HCT116 (cell line): Measurements from ENCODE around the gene TMEM239. TPM values are rescaled to one million over a fixed set of nuclear protein-coding genes. Genes with fewer than 3 reads are reported as not detected.
A peak's percentile ranks its signal among the peaks of the same experiment; 100 is the strongest.

ENCODE experiments used
- ATAC-seq: fragments of 200-7000 bp; cut with Tn5 transposase; 2 replicates; pipeline ENCODE4 v1.9.1; 2020; ENCODE audit warnings: mild to moderate bottlenecking, moderate library complexity
- Bru-seq: library from RNA; stranded (reverse); fragments of 400-500 nt; gene quantifications from one replicate; lab custom pipeline; 2021; lab: Mats Ljungman, UMichigan
- BruChase-seq, 2 experiments: library from RNA; stranded (reverse); fragments of 400-500 nt; gene quantifications; one replicate each; lab custom pipeline; 2021; lab: Mats Ljungman, UMichigan
- BruUV-seq: library from RNA; stranded (reverse); fragments of 400-500 nt; replicated peaks from 2 replicates; lab custom pipeline; 2021; lab: Mats Ljungman, UMichigan
- CTCF ChIA-PET: fragments of 300-600 bp; sonication (Branson Sonifier 250); formaldehyde crosslinking; loops from one replicate; lab custom pipeline; 2021; ENCODE audit warnings: antibody characterized with exemption; lab: Charles Lee
- POLR2A ChIA-PET: fragments of 300-600, 350-600 bp; sonication (Branson Sonifier 250); formaldehyde crosslinking; loops from one replicate; lab custom pipeline; 2021; ENCODE audit warnings: antibody characterized with exemption; lab: Charles Lee
- RAD21 ChIA-PET, 2 experiments: fragments of 300-600 bp; sonication (Branson Sonifier 250); formaldehyde crosslinking; loops; one replicate each; lab custom pipeline; 2023; ENCODE audit warnings: low total read pairs in 2 of 2; ENCODE audit not compliant: uncharacterized antibody in 2 of 2, unreplicated experiment in 2 of 2, low non-redundant PET in 1 of 2; lab: Charles Lee
- DNase-seq: peaks from one replicate; pipeline ENCODE4 v3.0.0-alpha.2; 2010; ENCODE audit warnings: low read depth, low spot score
- H2AFZ ChIP-seq: fragments of 200-600 bp; shearing (Covaris generic), sonication (generic); 2 replicates; pipeline ENCODE4 v1.6.1; 2017; ENCODE audit warnings: low read depth, mixed run types, mixed read lengths, antibody characterized with exemption, low read length; ENCODE audit not compliant: poor library complexity, severe bottlenecking
- H3K27ac ChIP-seq: 2 replicates; pipeline ENCODE4 v1.5.1; 2012; ENCODE audit warnings: low read depth, low read length
- H3K27me3 ChIP-seq: fragments of 200-600 bp; sonication (generic); 2 replicates; pipeline ENCODE4 v1.6.1; 2016; ENCODE audit warnings: mixed run types, low read length, mixed read lengths; ENCODE audit not compliant: insufficient read depth
- H3K36me3 ChIP-seq, 2 experiments: fragments of 200-500 bp in 1 of 2; fragments of 200-600 bp in 1 of 2; sonication (Bioruptor generic) in 1 of 2; sonication (generic) in 1 of 2; 2 replicates each; pipeline versions ENCODE4 v1.5.1 to v1.6.1; 2014 to 2016; ENCODE audit warnings: low read length in 2 of 2, inconsistent platforms in 1 of 2, mixed read lengths in 1 of 2, mixed run types in 1 of 2; ENCODE audit not compliant: insufficient read depth in 2 of 2, control insufficient read depth in 1 of 2
- H3K4me1 ChIP-seq, 2 experiments: fragments of 200-600 bp in 1 of 2; sonication (generic) in 1 of 2; 2 replicates each; pipeline versions ENCODE4 v1.5.1 to v1.6.1; 2012 to 2017; ENCODE audit warnings: low read length in 2 of 2, inconsistent platforms in 1 of 2, mild to moderate bottlenecking in 1 of 2, mixed read lengths in 1 of 2, mixed run types in 1 of 2, moderate library complexity in 1 of 2; ENCODE audit not compliant: insufficient read depth in 2 of 2, control insufficient read depth in 1 of 2
- H3K4me2 ChIP-seq: fragments of 200-600 bp; sonication (generic); 2 replicates; pipeline ENCODE4 v1.6.1; 2017; ENCODE audit warnings: mixed run types, low read length, mixed read lengths
- H3K4me3 ChIP-seq, 2 experiments: fragments of 200-600 bp in 1 of 2; sonication (generic) in 1 of 2; replicated peaks in 1 of 2; 2 replicates each; pipeline ENCODE4 v1.5.1; 2011 to 2016; ENCODE audit warnings: low read length in 2 of 2, control low read depth in 1 of 2, low read depth in 1 of 2, mild to moderate bottlenecking in 1 of 2, mixed read lengths in 1 of 2, mixed run types in 1 of 2
- H3K79me2 ChIP-seq: fragments of 200-600 bp; sonication (generic); 2 replicates; pipeline ENCODE4 v1.6.1; 2017; ENCODE audit warnings: mild to moderate bottlenecking, mixed run types, low read length, moderate library complexity, mixed read lengths; ENCODE audit not compliant: insufficient read depth
- H3K9ac ChIP-seq: fragments of 200-600 bp; sonication (generic); 2 replicates; pipeline ENCODE4 v1.6.1; 2016; ENCODE audit warnings: low read length, mixed read lengths
- H3K9me2 ChIP-seq: fragments of 200-600 bp; sonication (generic), shearing (Covaris generic); 2 replicates; pipeline ENCODE4 v1.6.1; 2017; ENCODE audit warnings: mixed run types, mild to moderate bottlenecking, moderate library complexity; ENCODE audit not compliant: insufficient read depth
- H3K9me3 ChIP-seq, 2 experiments: fragments of 200-500 bp in 1 of 2; fragments of 200-600 bp in 1 of 2; sonication (Bioruptor generic) in 1 of 2; sonication (generic) in 1 of 2; 2 replicates each; pipeline ENCODE4 v1.6.1; 2014 to 2017; ENCODE audit warnings: low read length in 2 of 2, mixed read lengths in 2 of 2, inconsistent platforms in 1 of 2, low read depth in 1 of 2, mild to moderate bottlenecking in 1 of 2, mixed run types in 1 of 2, moderate library complexity in 1 of 2; ENCODE audit not compliant: control insufficient read depth in 1 of 2, insufficient read depth in 1 of 2
- H4K20me1 ChIP-seq: fragments of 200-600 bp; sonication (generic), shearing (Covaris generic); 2 replicates; pipeline ENCODE4 v1.6.1; 2017; ENCODE audit warnings: mixed run types, mild to moderate bottlenecking, moderate library complexity; ENCODE audit not compliant: insufficient read depth
- EGR1 ChIP-seq: IDR thresholded peaks from 2 replicates; pipeline ENCODE4 v1.6.1; 2012; ENCODE audit warnings: low read depth
- EZH2 ChIP-seq: fragments of 200-600 bp; sonication (generic); IDR thresholded peaks from 2 replicates; pipeline ENCODE4 v1.6.1; 2017; ENCODE audit warnings: antibody characterized with exemption, mixed run types
- EZH2phosphoT487 ChIP-seq: fragments of 200-600 bp; IDR thresholded peaks from 2 replicates; pipeline ENCODE4 v1.6.1; 2018; ENCODE audit warnings: antibody characterized with exemption, borderline replicate concordance
- JUND ChIP-seq: IDR thresholded peaks from 2 replicates; pipeline ENCODE4 v1.6.1; 2012
- POLR2A ChIP-seq: IDR thresholded peaks from 2 replicates; pipeline ENCODE4 v1.7.0; 2011; ENCODE audit warnings: borderline replicate concordance; ENCODE audit not compliant: insufficient read depth, insufficient read length; ENCODE audit errors: extremely low read depth
- POLR2AphosphoS5 ChIP-seq: IDR thresholded peaks from 2 replicates; pipeline ENCODE4 v1.6.1; 2011; ENCODE audit warnings: mild to moderate bottlenecking, low read depth, low read length, moderate library complexity
- SIN3A ChIP-seq: IDR thresholded peaks from 2 replicates; pipeline ENCODE4 v1.6.1; 2012; ENCODE audit warnings: low read depth
- SRF ChIP-seq: IDR thresholded peaks from 2 replicates; pipeline ENCODE4 v1.6.1; 2012; ENCODE audit warnings: low read depth
- TCF7L2 ChIP-seq: IDR thresholded peaks from 2 replicates; pipeline ENCODE4 v1.7.0; 2011; ENCODE audit warnings: borderline replicate concordance, inconsistent platforms; ENCODE audit not compliant: insufficient read depth, insufficient read length; ENCODE audit errors: extremely low read depth
- YY1 ChIP-seq: IDR thresholded peaks from 2 replicates; pipeline ENCODE4 v1.6.1; 2011; ENCODE audit warnings: low read length, low read depth, moderate library complexity, mild to moderate bottlenecking; ENCODE audit not compliant: insufficient replicate concordance; ENCODE audit errors: extremely low read depth
- ZFX ChIP-seq: fragments of 450-650 bp; IDR thresholded peaks from 2 replicates; pipeline ENCODE4 v1.6.1; 2017
- ZNF274 ChIP-seq: fragments of 200-500 bp; sonication (Bioruptor generic); IDR thresholded peaks from 2 replicates; pipeline ENCODE4 v1.6.1; 2014; ENCODE audit warnings: mild to moderate bottlenecking, low read depth, low read length, inconsistent platforms
- intact Hi-C: fragments of 100-400 bp; cut with micrococcal nuclease; formaldehyde crosslinking; loops from 2 replicates; pipeline ENCODE4 v1.10.0; 2022
- long read RNA-seq: library from polyadenylated mRNA; unstranded; transcript quantifications from one replicate; pipeline ENCODE4 v2.0.0, GENCODE V29; 2021; ENCODE audit not compliant: unreplicated experiment
- polyA plus RNA-seq: library from polyadenylated mRNA; unstranded; fragments of >200 nt; gene quantifications from 2 replicates; pipeline ENCODE4 v1.2.1, GENCODE V29; 2012; ENCODE audit warnings: missing spikeins
- total RNA-seq: library from RNA; stranded (reverse); gene quantifications from one replicate; pipeline ENCODE4 v1.2.1, GENCODE V29; 2021; ENCODE audit not compliant: unreplicated experiment
- TF ChIP-seq, protein P1 (sequence below): IDR thresholded peaks from 2 replicates; pipeline ENCODE4 v1.6.1; 2012
- TF ChIP-seq, protein P2 (sequence below): IDR thresholded peaks from 2 replicates; pipeline ENCODE4 v1.6.1; 2012

Gene TMEM239
- not detected for total RNA-seq
- polyA plus RNA-seq: not detected in 2 replicates
- Bru-seq, nascent RNA: not detected
- BruChase-seq, experiment 1, labeled RNA remaining after a 6-hour chase: not detected
- BruChase-seq, experiment 2, labeled RNA remaining after a 2-hour chase: not detected
- long read RNA-seq: 0 reads

DNA sequence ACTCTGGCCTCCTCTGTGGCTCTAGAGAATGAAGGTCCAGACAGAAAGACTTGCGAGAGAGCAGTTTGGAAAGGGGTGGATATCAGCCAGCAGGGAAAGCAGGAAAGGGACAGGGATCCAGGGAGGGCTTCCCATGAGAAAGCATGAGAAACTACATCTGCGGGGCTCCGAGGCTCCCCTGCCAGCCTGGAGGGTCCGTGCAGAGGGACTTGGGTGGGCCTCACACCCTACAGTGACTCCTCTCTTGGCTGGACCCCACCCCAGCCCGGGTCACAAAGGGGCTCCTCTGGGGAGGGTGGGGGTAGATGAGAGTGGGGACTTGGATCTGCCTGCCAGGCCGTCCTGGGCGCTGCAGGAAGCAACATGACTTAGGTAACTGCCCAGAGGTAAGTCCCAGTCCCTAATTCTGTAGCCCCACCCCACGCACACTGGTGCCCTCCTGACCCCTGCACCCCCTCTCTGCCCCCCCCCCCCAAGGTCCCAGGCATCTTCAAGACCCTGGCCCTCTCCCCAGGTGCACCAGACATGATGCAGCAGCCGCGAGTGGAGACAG, at the start of gene TMEM239:
Gene TMEM239 (plus strand): TSS at position 335 of the 553 bp plus-strand sequence. CDS start 191 bp downstream, at position 526.
- no peak within 1 kb of the TSS for H2AFZ ChIP-seq
- ChIA-PET RAD21 (no interaction called here), POLR2A (no interaction called here), CTCF (no interaction called here)
- H3K27me3 ChIP-seq: no peaks in the 10 kb centered on the region
- intact Hi-C loops: no loop called here
- H3K9me3 ChIP-seq: peaks cover 4 to 9% of the 10 kb centered on the region in 2 experiments; a peak in 1 of 4 replicates
- no peak within 1 kb of the TSS for H3K4me2 ChIP-seq
- no peak within 1 kb of the TSS for H3K4me3 ChIP-seq
- BruUV-seq: no TSS peak
- DNase-seq (no peak), ATAC-seq (no peak)
- no peak within 1 kb of the TSS for H3K9ac ChIP-seq
- TF ChIP-seq EZH2 (no peak), SRF (no peak), ZFX (no peak), POLR2AphosphoS5 (no peak), ZNF274 (no peak), TCF7L2 (no peak)
- H3K36me3 ChIP-seq: no peaks in the 10 kb centered on the region
- no peaks in the 10 kb centered on the region for H3K79me2 ChIP-seq
- no peaks in the 10 kb centered on the region for H3K9me2 ChIP-seq
- H3K4me1 ChIP-seq: peaks cover 0 to 16% of the 10 kb centered on the region in 2 experiments; a peak in 1 of 4 replicates
- no peak within 1 kb of the TSS for H3K27ac ChIP-seq
- H4K20me1 ChIP-seq: no peaks in the 10 kb centered on the region

DNA sequence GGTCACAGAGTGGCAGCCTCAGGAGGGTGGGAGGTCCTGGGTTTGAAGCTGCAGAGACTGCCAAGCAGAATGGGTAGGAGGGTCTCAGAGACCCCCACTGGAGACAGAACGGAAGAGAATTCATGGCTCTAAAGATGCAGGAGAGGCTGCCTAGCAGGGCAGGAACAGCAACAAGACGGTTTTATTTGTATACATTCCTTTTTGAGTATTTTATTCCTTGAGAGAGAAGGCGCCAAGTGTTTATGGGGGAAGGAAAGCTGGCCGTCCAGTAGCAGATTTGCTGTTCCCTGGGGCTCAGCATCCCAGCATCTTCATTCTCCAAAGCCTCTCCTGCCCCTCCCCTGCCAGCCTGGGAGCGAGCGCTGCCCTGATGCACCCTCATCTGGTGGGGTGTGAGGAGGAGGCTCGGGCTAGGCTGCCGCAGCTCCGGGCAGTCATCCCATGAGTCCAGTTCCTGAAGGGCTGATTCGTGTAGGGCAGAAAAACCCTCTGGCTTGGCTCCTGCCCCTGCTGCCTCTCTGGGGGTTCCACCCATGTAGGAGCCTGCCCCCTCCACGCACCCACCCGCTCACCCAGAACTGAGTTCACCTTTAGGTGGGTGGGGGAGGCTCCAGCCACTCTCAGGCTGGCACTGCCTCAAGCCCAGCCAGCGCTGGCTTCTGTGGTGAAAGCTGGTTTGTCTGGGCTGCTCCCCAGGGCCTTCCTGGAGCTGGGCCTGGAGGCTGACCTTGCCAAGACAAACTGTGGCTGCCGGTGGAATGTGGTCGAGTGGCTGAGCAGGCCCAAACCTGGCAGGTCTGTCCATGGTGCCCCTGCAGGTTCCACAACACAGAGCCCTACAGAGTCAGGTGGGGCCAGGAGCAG, 48.2 kb upstream of the TMEM239 start:
- ATAC-seq: peak; percentile 73; the same call in 1 of the 2 replicates

More for the DNA sequence above, 48.2 kb upstream of the TMEM239 start:
- no TSS peak for BruUV-seq
- CTCF ChIA-PET: no interaction called here
- no peak overlapping the region for H2AFZ ChIP-seq
- H3K36me3 ChIP-seq: no peaks in the 10 kb centered on the region
- POLR2A ChIA-PET: no interaction called here
- no peaks in the 10 kb centered on the region for H3K9me2 ChIP-seq
- H3K4me2 ChIP-seq: no peak overlapping the region
- H4K20me1 ChIP-seq: no peaks in the 10 kb centered on the region
- H3K79me2 ChIP-seq: no peaks in the 10 kb centered on the region
- no peaks in the 10 kb centered on the region for H3K9me3 ChIP-seq
- no peak overlapping the region for H3K27ac ChIP-seq
- TF ChIP-seq EZH2phosphoT487: no peak
- TF ChIP-seq EGR1: no peak
- no peak for TF ChIP-seq SIN3A
- TF ChIP-seq JUND: no peak
- TF ChIP-seq EZH2: no peak
- TF ChIP-seq YY1: no peak
- no peak for TF ChIP-seq TCF7L2
- TF ChIP-seq, protein P1, sequence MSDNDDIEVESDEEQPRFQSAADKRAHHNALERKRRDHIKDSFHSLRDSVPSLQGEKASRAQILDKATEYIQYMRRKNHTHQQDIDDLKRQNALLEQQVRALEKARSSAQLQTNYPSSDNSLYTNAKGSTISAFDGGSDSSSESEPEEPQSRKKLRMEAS: no peak
- TF ChIP-seq, protein P2, sequence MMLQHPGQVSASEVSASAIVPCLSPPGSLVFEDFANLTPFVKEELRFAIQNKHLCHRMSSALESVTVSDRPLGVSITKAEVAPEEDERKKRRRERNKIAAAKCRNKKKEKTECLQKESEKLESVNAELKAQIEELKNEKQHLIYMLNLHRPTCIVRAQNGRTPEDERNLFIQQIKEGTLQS: no peak
- no peak for TF ChIP-seq POLR2A
- no peak for TF ChIP-seq ZFX
- no peak for TF ChIP-seq POLR2AphosphoS5
- no peak for TF ChIP-seq SRF
- no peak for TF ChIP-seq ZNF274
- TF ChIP-seq, all 23 proteins: peak for 0
- H3K27me3 ChIP-seq: no peaks in the 10 kb centered on the region
- RAD21 ChIA-PET: no interaction called here
- no peak overlapping the region for H3K4me3 ChIP-seq
- H3K9ac ChIP-seq: no peak overlapping the region
- DNase-seq: no peak
- H3K4me1 ChIP-seq: peaks cover 6 to 9% of the 10 kb centered on the region in 2 experiments
- intact Hi-C loops: no loop called here
